ENCODE data around the gene SUSD3.

- no peak for TF ChIP-seq CTCF (IDR thresholded peaks at IDR 0.05 in 2 of 3, conservative IDR thresholded peaks at IDR 0.05 in 1 of 3; ENCODE audit: control insufficient read depth in 2 of 3, extremely low read depth in 1 of 3, insufficient read depth in 1 of 3, low read depth in 3 of 3, low read length in 3 of 3)
- TF ChIP-seq HDAC2 (IDR thresholded peaks at IDR 0.05) = no peak
- TF ChIP-seq ZNF384 (IDR thresholded peaks at IDR 0.05; ENCODE audit: borderline replicate concordance, low read depth, low read length) = no peak
- TF ChIP-seq RAD21 (IDR thresholded peaks at IDR 0.05; ENCODE audit: insufficient read depth, low read depth, low read length) = no peak
- no peak for TF ChIP-seq SIN3A (IDR thresholded peaks at IDR 0.05; ENCODE audit: low read depth, low read length)
- TF ChIP-seq ZBED1 (IDR thresholded peaks at IDR 0.05; ENCODE audit: borderline replicate concordance) = no peak
- no peak for TF ChIP-seq POLR2AphosphoS5 (IDR thresholded peaks at IDR 0.05; ENCODE audit: low read length)
- TF ChIP-seq RBBP5 (conservative IDR thresholded peaks at IDR 0.05) = no peak
- TF ChIP-seq MYC (IDR thresholded peaks at IDR 0.05; ENCODE audit: insufficient read depth, insufficient read length, insufficient replicate concordance, low read length, severe bottlenecking) = no peak
- TF ChIP-seq PAX5 (IDR thresholded peaks at IDR 0.05; ENCODE audit: borderline replicate concordance, low read depth, low read length) = no peak
- no peak for TF ChIP-seq TBL1XR1 (IDR thresholded peaks at IDR 0.05; ENCODE audit: low read depth, low read length)
Measured at GRCh38 chr9:93089024-93089423, 30.5 kb downstream of the SUSD3 start.
